ENCODE results near the gene DHRS4.
"Not testable (repeated sequence)": the region's sequence is repeated elsewhere in the genome, so short reads cannot be mapped to it uniquely, and the experiment has no call there.

DHRS4 gene

DNA sequence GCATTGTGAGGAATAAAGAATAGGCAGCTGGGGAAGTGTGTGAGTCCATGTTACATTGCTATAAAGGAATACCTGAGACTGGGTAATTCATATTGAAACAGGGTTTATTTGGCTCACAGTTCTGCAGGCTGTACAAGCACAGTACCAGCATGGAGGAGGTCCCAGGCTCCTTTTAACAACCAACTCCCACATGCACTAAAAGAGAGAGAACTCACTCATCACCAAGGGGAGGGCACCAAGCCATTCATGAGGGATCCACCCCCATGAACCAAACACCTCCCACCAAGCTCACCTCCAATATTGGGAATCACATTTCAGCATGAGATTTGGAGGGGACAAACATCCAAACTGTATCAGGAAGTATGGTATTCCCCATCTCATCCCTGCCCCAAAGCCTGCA, 11.9 kb upstream of the DHRS4 start:
- DNase-seq: no peak

DNA sequence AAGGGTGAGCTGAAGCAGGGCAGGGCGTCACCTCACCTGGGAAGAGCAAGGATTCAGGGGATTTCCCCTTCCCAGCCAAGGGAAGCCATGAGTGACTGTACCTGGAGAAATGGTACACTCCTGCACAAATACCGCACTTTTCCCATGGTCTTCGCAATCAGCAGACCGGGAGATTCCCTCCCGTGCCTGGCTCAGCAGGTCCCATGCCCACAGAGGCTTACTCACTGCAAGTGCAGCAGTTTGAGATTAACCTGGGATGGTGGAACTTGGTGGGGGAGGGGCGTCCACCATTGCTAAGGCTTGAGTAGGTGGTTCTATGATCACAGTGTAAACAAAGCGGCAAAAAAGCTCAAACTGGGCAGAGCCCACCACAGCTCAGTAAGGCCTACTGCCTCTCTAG, 11.0 kb upstream of the DHRS4 start:
- DNase-seq: no peak

DNA sequence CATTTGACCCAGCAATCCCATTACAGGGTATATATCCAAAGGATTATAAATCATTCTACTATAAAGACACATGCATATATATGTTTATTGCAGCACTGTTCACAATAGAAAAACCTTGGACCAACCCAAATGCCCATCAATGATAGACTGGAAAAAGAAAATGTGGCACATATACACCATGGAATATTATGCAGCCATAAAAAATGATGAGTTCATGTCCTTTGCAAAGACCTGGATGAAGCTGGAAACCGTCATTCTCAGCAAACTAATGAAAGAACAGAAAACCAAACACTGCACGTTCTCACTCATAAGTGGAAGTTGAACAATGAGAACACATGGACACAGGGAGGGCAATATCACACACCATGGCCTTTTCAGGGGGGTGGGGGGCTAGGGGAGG, 4.5 kb upstream of the DHRS4 start:
- DNase-seq: not testable (repeated sequence)

DNA sequence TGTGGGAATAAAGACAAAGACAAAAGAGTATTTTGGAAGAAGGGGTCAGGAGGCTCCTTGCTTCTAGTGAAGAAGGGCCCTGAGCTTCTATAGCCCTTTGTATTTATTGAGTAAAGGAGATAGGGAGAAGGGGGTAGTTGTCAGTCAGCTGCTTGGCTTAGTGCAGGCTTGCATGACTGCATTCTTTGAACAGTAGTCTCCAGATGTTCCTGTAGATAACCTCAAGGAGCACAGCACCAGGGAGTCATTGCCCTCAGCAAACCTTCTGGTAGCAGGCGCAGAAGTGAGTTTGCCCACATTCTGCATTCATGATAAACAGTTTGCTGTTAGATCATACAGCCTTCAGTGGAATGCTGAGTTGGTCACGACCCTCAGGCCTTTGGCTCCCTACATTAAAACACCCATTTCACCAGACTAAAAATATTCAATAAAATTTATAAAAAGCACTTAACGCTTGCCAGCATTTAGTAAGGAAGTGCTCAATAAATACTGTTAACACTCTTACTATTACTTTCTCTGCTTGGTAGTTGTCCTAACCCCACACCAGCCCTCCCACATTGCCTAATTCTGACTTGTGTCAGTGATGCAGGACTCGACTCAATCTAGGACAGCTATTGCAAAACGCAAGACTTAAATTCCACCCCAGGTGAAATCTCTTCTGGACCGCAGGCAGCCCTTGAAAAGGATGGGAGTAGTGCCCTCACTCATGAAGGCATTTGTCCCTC, 3.0 kb upstream of the DHRS4 start:
- DNase-seq: no peak

DNA sequence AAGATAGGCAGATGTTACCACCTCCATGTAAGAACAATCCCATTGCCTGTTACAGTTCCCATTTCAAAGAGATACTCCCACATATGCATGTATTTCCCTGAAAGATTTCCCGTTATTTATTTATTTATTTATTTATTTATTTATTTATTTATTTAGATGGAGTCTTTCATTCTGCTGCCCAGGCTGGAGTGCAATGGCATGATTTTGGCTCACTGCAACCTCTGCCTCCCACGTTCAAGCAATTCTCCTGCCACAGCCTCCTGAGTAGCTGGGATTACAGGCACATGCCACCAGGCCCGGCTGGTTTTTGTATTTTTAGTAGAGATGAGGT, 2.5 kb upstream of the DHRS4 start:
- not testable (repeated sequence) for DNase-seq

DNA sequence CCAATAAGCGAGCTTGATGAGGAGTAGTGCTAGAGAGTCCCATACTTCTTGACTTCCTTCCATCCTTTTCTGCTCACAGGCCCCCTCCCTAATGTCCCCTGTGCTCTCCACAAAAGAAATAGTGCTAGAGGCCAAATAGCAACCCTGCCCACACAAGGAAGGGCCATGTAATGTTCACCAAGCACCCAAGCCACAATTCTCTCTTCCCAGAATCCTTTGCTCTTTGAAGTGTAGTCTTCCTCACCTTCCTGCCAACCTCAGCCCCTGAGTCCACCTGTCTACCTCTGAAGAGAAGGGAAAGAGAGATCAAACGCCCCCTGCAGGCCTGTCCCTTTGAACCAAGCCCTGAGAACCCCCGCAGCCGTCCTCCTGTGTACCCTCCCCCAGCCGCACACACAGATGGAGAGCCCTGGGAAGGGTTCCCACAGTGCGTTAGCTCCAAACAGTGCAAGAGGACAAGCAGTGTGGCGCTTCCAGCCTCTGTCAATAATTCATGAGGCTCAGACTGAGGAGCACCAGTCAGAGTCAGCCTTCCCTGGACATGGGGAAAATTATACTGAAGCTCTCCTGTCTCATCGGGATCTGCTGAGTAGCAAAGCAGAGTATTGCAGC, 1.9 kb upstream of the DHRS4 start:
- no peak for DNase-seq

DNA sequence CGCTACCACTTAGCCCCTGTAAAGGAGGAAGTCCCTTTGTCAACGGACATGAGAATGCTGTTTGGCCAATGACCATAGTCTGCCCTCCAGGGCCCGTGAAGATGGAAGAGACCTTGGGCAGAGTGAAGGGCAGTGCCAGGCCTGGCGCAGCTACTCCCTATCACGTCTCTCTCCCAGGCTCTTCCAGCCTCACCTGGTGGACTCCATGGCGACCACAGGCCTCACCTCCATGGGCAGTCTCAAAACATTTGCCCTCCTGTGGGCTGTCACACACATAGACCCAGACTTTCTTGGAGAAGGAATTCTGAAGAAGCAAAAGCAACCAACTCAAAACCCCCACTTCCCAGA, 480 bp upstream of the DHRS4 start:
- not testable (repeated sequence) for DNase-seq

DNA sequence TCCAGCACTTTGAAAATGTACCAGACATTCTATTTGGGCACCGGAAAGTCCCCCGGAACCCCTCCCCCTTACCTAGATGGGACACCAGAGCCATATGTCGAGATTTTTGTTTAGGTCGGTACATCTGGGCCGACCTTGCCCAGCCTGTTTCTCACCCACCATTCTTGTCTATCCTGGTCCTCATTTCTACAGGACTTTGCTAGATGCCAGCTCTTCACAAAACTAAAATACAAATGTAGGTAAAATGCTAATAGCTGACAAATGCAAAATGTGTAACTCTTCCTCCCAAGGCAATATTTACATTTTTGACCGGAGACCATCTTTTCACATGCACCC, 677 bp downstream of the DHRS4 start:
- DNase-seq: not testable (repeated sequence)

DNA sequence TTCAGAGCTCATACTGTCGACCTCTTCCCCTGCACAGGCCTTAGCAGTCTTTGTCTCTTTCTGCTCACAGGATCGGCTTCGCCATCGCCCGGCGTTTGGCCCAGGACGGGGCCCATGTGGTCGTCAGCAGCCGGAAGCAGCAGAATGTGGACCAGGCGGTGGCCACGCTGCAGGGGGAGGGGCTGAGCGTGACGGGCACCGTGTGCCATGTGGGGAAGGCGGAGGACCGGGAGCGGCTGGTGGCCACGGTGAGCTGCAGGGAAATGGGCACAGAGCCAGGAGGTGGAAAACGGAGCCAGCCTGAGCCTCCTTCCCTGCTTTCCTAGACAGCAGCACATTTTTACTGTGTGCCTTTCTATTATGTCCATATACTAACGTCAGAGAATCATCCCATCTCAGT, 1.4 kb downstream of the DHRS4 start:
- DNase-seq: not testable (repeated sequence)

DNA sequence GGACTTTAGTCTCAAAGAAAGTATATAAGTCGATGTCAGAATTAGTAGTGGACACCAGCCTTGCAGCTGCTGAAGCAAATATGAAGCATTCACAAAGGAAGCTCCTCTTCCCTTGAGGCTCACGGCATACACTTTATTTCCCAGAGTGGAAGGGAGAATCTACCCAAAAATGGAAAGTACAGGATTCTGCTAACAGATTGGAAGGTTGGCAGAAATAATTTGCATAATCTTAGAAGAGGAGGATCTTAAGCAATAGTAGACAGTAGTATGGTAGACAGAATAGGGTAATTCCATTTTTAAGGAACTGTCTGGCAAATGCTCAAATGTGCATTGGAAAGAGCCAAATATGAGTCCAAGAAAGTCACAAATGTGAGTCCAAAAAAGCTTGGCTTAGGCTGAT, 2.2 kb downstream of the DHRS4 start:
- DNase-seq: not testable (repeated sequence)

DNA sequence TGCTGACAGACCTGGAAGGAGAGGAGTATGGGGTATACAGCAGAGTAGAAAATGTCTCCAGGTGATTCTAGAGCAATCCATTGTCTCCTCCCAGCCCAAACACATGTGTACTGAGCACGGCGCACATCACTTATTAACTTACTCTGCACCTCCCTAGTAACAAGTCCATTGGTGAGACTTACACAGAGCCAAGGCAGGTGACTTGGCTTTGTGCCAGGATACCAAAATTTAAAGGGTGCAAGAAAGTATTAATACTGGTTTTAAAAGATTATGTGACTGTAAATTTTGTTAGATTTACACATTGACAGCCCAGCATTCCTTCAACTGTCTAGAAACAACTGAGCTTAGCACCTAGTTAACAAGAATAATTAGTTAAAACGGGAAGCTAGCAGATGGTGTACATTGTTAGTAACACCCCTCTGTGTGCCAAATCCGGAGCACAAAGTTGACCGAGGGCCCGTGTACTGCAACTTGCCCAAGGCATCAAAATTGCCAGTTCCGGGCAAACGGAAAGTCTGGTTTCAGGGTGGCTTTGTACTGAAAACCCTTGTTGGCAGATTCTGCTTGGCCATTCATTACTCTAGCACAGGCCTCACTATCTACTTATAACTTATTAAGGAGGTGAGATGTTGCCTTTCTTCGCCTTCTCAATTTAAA, 4.5 kb downstream of the DHRS4 start:
- not testable (repeated sequence) for DNase-seq

DNA sequence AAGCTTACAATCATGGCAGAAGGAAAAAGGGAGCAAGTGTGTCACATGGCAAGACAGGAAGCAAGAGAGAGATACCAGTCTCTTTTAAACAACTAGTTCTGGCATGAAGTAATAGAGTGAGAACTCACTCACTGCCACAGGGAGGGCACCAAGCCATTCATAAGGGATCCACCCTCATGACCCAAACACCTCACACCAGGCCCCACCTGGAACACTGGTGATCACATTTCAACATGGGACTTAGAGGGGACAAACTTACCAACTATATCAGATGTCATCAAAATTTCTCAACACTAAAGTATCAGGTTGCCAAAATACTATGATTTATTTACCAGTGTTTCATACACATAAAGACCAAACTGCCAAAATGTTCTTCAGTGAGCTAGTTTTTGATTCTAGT, 7.3 kb downstream of the DHRS4 start:
- not testable (repeated sequence) for DNase-seq

DNA sequence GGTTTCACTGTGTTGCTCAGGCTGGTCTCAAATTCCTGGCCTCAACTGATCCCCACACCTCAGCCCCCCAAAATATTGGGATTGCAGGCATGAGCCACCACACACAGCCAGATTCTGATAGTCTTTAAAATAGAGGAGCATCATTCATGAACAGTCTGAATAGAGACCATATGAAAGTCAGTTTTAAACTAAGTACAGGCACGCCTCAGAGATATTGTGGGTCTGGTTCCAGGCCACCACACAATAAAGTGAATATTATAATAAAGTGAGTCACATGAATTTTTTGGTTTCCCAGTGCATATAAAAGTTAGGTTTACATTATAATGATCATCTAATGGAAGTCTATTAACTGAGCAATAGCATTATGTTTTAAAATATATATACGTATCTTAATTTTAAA, 8.1 kb downstream of the DHRS4 start:
- not testable (repeated sequence) for DNase-seq

DNA sequence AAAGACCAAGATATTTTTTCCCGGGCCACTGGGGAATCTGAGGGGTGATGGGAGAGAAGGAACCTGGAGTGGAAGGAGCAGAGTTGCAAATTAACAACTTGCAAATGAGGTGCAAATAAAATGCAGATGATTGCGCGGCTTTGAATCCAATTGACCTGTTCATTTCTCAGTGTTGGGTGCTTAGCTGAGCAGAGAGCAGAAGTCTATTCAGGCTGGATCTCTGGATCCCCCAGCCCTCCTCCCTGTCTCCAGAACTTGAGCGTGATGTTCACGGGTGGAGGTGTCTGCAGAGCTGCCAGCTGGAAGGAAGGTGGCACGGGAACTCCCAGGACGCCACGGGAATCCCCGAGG, 15.5 kb downstream of the DHRS4 start:
- DNase-seq: not testable (repeated sequence)

DNA sequence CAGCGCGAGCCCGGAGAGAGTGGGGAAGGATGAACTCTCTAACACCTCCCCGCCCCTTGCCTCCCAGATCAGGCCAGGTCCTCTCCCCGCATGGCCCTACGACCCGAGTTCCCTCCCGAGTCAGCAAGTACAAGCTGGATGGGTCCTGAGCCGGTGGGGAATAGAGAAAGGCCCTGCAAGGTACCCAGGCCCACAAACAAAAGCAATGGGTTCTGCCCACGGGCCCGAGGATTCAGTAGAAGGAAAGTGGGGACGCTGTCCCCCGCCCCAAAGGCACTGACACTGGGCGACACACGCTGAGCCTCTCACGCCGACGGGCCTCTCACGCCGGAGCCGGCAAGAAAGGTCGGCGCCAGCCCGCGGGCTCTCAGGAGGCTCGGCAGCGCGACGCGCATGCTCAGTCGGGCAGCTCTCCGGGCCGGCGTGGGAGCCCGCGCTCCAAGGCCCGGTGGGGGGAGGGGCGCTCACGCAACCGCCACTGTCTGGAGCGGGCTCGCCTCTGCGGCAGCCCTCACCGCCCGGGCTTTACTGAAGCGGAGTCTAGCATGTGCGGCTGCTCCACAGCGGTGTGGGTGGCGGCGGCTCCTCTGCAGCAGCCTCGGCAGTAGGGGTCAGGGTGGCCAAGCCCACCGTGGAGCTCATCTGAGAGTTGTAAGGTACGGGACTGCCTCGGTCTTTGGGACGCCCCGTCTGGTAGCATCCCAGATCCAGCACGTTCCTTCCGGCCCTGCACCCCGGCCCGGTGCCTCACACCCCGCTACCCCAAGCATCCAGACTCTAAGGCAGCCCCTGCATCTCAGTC, 16.1 kb downstream of the DHRS4 start:
- DNase-seq: peak; percentile 20

DNA sequence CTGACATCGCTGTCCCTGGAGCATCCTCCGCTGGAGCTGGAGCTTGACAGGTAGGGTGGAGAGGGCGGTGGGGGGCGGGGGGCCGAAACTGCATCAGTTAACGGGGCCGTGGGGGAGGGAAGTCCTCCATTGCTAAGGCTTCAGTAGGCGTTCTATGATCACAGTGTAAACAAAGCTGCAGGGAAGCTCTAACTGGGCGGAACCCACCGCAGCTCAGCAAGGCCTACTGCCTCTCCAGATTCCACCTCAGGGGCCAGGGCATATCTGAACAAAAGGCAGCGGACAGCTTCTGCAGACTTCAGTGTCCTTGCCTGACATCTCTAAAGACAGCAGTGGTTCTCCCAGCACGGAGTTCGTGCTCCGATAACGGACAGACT, 16.7 kb downstream of the DHRS4 start:
- not testable (repeated sequence) for DNase-seq

DNA sequence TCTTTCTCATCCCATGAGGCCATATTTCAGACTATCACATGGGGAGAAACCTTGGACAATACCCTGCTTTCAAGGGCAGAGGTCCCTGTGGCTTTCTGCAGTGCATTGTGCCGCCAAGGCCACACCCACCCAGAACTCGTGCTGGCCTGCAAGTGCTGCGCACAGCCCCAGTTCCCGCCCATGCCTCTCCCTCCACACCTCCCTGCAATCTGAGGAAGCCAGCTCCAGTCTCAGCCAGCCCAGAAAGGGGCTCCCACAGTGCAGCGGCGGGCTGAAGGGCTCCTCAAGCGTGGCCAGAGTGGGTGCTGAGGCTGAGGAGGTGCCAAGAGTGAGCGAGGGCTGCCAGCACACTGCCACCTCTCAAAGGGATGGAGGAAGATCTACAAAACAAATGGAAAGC, 19.6 kb downstream of the DHRS4 start:
- not testable (repeated sequence) for DNase-seq

DNA sequence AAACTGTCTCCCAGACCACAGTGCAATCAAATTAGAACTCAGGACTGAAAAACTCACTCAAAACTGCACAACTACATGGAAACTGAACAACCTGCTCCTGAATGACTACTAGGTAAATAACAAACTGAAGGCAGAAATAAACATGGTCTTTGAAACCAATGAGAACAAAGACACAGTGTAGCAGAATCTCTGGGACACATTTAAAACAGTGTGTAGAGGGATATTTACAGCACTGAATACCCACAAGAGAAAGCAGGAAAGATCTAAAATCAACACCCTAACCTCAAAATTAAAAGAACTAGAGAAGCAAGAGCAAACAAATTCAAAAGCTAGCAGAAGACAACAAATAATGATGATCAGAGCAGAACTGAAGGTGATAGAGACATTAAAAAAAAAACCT, 20.5 kb downstream of the DHRS4 start:
- not testable (repeated sequence) for DNase-seq

DNA sequence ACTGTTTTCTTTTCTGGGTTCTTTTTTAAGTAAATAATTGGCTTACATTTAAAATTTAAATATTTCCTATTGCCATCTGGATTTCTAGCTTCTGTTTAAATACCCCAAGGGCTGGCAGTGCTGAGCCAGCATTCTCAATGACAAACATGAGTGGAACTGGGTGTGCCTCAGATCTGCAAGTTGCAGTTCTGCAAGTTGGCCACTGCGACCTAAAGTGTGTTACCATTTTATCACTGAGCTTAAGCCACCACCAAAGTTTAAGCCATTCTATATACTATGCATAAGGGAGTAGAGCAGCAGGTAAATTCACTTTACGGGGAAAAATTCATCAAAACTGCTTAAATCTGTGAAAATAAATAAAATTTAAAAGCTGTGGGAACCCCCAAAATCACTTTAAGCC, 23.6 kb downstream of the DHRS4 start:
- DNase-seq: not testable (repeated sequence)

DNA sequence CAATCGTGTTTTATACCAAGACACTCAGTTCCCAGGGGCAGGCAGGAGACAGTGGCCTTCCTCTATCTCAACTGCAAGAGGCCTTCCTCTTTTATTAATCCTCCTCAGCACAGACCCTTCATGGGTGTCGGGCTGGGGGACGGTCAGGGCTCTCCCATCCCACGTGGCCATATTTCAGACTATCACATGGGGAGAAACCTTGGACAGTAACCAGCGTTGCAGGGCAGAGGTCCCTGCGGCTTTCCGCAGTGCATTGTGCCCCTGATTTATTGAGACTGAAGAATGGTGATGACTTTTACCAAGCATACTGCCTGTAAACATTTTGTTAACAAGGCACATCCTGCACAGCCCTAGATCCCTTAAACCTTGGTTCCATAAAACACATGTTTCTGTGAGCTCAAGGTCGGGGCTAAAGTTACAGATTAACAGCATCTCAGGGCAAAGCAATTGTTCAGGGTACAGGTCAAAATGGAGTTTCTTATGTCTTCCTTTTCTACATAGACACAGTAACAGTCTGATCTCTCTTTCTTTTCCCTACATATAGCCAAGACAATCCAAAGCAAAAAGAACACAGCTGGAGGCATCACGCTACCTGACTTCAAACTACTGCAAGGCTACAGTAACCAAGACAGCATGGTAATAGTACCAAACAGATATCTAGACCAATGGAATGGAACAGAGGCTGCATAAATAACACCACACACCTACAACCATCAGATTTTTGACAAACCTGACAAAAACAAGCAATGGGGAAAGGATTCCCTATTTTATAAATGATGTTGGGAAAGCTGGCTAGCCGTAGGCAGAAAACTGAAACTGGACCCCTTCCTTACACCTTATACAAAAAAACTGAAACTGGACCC, 28.6 kb downstream of the DHRS4 start:
- DNase-seq: not testable (repeated sequence)

DNA sequence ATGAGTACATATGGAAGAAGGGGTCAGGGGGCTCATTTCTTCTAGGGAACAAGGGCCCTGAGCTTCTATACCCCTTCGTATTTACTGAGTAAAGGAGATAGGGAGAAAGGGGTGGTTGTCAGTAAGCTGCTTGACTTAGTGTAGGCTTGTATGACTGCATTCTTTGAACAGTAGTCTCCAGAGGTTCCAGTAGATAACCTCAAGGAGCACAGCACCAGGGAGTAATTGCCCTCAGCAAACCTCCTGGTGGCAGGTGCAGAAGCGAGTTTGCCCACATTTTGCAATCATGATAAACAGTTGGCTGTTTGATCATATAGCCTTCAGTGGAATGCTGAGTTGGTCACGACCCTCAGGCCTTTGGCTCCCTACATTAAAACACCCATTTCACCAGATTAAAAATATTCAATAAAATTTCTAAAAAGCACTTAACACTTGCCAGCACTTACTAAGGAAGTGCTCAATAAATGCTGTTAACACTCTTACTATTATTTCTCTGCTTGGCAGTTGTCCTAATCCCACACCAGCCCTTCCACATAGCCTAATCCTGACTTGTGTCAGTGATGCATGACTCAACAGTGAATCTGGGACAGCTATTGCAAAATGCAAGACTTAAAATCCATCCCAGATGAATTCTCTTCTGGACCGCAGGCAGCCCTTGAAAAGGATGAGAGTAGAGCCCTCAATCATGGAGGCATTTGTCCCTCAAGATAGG, 31.5 kb downstream of the DHRS4 start:
- DNase-seq: no peak

DNA sequence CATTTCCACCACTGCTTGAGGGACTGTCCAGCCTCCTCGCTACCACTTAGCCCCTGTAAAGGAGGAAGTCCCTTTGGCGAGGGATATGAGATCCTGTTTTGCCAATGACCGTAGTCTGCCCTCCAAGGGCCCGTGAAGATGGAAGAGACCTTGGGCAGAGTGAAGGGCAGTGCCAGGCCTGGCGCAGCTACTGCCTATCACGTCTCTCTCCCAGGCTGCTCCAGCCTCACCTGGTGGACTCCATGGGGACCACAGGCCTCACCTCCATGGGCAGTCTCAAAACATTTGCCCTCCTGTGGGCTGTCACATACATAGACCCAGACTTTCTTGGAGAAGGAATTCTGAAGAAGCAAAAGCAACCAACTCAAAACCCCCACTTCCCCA, 34.6 kb downstream of the DHRS4 start:
- not testable (repeated sequence) for DNase-seq

Measured in central memory CD4-positive, alpha-beta T cell (primary cell).